ENCODE results near the gene ASB8. TPM values are rescaled to one million over a fixed set of nuclear protein-coding genes. Genes with fewer than 3 reads are reported as not detected.
"Not testable (repeated sequence)": the region's sequence is repeated elsewhere in the genome, so short reads cannot be mapped to it uniquely, and the experiment has no call there.

Gene ASB8
- total RNA-seq, 1 experiment from 2014 or later: 19.2 TPM

DNA sequence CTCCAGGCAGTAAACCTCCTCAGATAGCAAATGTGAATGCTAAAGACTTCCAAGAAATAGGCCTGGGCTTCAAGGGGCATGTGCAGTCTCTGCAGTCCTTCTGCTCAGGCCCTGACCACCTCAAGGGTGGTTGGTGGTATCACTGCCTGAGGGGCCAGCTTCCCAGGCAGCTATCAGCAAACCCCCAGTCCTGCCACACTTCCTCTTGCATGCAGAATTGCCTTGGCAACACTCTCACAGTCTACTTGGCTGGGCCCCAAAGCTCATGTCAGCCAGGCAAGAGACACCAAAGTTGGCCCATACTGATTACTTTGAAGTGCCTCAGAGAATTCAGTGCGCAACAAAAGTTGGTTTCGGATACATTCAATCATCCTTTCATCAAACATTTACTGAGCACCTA lies 3.5 kb upstream of the ASB8 start:
- no peak for DNase-seq
- H3K36me3 Mint-ChIP-seq (ENCODE audit: insufficient read depth, unreplicated experiment): peaks cover 20% of the 10 kb centered on the region
- H3K4me3 Mint-ChIP-seq (ENCODE audit: low read depth, unreplicated experiment): no peak overlapping the region
- BruUV-seq (replicated peaks): no TSS peak
- H3K27me3 Mint-ChIP-seq (ENCODE audit: unreplicated experiment): peaks cover 28% of the 10 kb centered on the region
- TF ChIP-seq CTCF (IDR thresholded peaks at IDR 0.05; ENCODE audit: unreplicated experiment): no peak
- CTCF ChIA-PET: no interaction called here
- H3K4me1 Mint-ChIP-seq (ENCODE audit: low read depth, unreplicated experiment): no peaks in the 10 kb centered on the region
- H3K27ac Mint-ChIP-seq (ENCODE audit: unreplicated experiment): no peak overlapping the region
- H3K9me3 Mint-ChIP-seq (ENCODE audit: low read depth, unreplicated experiment): no peaks in the 10 kb centered on the region
- intact Hi-C loops (cut with micrococcal nuclease; ENCODE audit: unreplicated experiment): loop anchor here (10.0 kb wide), 1 partner anchor 256 kb away; the partner anchor contains the start of gene VDR

GRCh38 chr12:48160046-48160445 lies 2.7 kb upstream of the ASB8 start:
- Mint-ChIP-seq H3K36me3 (ENCODE audit: insufficient read depth, unreplicated experiment) (peaks cover 20% of the 10 kb centered on the region), H3K27me3 (ENCODE audit: unreplicated experiment) (peaks cover 22% of the 10 kb centered on the region), H3K4me1 (ENCODE audit: low read depth, unreplicated experiment) (no peaks in the 10 kb centered on the region), H3K27ac (ENCODE audit: unreplicated experiment) (no peak overlapping the region), H3K9me3 (ENCODE audit: low read depth, unreplicated experiment) (no peaks in the 10 kb centered on the region), H3K4me3 (ENCODE audit: low read depth, unreplicated experiment) (no peak overlapping the region)
- BruUV-seq (replicated peaks): no TSS peak
- TF ChIP-seq CTCF (IDR thresholded peaks at IDR 0.05; ENCODE audit: unreplicated experiment): no peak
- CTCF ChIA-PET: no interaction called here
- no peak for DNase-seq
- intact Hi-C loops (cut with micrococcal nuclease; ENCODE audit: unreplicated experiment): loop anchor here (10.0 kb wide), 1 partner anchor 255 kb away; the partner anchor contains the start of gene VDR

DNA sequence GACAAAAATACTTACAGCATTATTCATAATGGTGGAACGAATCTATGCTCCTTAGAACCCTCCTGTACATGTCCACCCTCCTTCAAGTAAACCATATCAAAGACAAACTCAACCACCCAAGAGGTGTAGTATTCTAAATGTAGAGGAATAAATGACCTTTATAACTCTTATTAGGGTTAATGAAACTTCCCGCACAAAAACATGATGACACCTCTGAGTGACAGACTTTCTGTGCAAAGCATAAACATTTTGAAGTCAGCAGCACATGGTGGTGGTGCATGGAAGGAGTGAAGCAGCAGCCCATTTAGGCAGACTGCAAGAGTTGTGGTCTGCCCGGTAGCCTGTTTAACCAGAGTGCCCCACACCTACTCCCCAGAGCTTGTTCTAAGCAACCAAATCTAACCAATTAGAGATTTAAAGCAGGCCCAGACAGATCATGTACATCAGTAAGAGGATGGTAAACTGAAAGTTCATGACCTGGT lies 615 bp upstream of the ASB8 start:
- DNase-seq: no peak
- no TSS peak for BruUV-seq (replicated peaks)
- TF ChIP-seq CTCF (IDR thresholded peaks at IDR 0.05; ENCODE audit: unreplicated experiment): no peak
- CTCF ChIA-PET: interaction anchor here (0.6 to 1.0 kb wide), 2 partner anchors 39 to 74 kb away, joined by 3 to 5 read pairs; no protein-coding TSS in a partner anchor
- peaks cover 20% of the 10 kb centered on the region for H3K36me3 Mint-ChIP-seq (ENCODE audit: insufficient read depth, unreplicated experiment)
- H3K9me3 Mint-ChIP-seq (ENCODE audit: low read depth, unreplicated experiment): no peaks in the 10 kb centered on the region
- H3K4me3 Mint-ChIP-seq (ENCODE audit: low read depth, unreplicated experiment): peak overlapping the region; percentile 81
- H3K4me1 Mint-ChIP-seq (ENCODE audit: low read depth, unreplicated experiment): no peaks in the 10 kb centered on the region
- peak overlapping the region; percentile 75 for H3K27ac Mint-ChIP-seq (ENCODE audit: unreplicated experiment)
- peaks cover 15% of the 10 kb centered on the region for H3K27me3 Mint-ChIP-seq (ENCODE audit: unreplicated experiment)
- intact Hi-C loops (cut with micrococcal nuclease; ENCODE audit: unreplicated experiment): no loop called here

DNA sequence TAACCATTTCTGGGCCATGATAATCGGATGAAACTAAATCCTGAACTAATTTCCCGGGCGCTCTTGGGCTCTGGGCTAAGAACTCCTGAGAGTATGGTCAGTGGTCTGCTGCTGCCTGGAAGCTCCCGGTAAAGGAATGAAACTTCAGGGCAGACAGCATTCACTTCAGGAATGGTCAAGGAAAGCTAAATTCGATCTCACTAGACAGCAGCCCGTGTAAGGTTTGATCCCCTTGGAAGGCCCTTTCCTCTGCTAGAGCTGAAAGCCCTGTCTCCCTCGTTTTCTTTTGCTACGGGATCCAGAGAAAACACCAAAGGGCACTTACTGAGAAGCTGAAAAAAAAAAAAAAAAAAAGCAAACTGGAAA lies 680 bp downstream of the ASB8 start:
- Mint-ChIP-seq H3K4me3 (ENCODE audit: low read depth, unreplicated experiment) (peak overlapping the region; percentile 81), H3K4me1 (ENCODE audit: low read depth, unreplicated experiment) (no peaks in the 10 kb centered on the region), H3K27me3 (ENCODE audit: unreplicated experiment) (peaks cover 11% of the 10 kb centered on the region), H3K9me3 (ENCODE audit: low read depth, unreplicated experiment) (no peaks in the 10 kb centered on the region), H3K27ac (ENCODE audit: unreplicated experiment) (peak overlapping the region; percentile 75), H3K36me3 (ENCODE audit: insufficient read depth, unreplicated experiment) (peaks cover 20% of the 10 kb centered on the region)
- no peak for TF ChIP-seq CTCF (IDR thresholded peaks at IDR 0.05; ENCODE audit: unreplicated experiment)
- BruUV-seq (replicated peaks): TSS peak; percentile 38
- no peak for DNase-seq
- CTCF ChIA-PET: interaction anchor here (0.6 to 0.7 kb wide), 2 partner anchors 9 to 207 kb away, joined by 4 to 8 read pairs; no protein-coding TSS in a partner anchor
- intact Hi-C loops (cut with micrococcal nuclease; ENCODE audit: unreplicated experiment): no loop called here

GRCh38 chr12:48155786-48156185 lies 1.5 kb downstream of the ASB8 start:
- H3K9me3 Mint-ChIP-seq (ENCODE audit: low read depth, unreplicated experiment); H3K4me3 Mint-ChIP-seq (ENCODE audit: low read depth, unreplicated experiment); H3K4me1 Mint-ChIP-seq (ENCODE audit: low read depth, unreplicated experiment); intact Hi-C loops (cut with micrococcal nuclease; ENCODE audit: unreplicated experiment); BruUV-seq (replicated peaks); H3K27me3 Mint-ChIP-seq (ENCODE audit: unreplicated experiment); H3K27ac Mint-ChIP-seq (ENCODE audit: unreplicated experiment); CTCF ChIA-PET; DNase-seq: not testable (repeated sequence)
- peaks cover 20% of the 10 kb centered on the region for H3K36me3 Mint-ChIP-seq (ENCODE audit: insufficient read depth, unreplicated experiment)

Measured in Calu3 (cell line).